GM10847 (cell line): Measurements from ENCODE around the gene NRP1.

Source experiments
- POLR2A ChIP-seq: IDR thresholded peaks from 2 replicates; pipeline ENCODE4 v1.6.1; 2011; ENCODE audit not compliant: insufficient read length; ENCODE audit errors: extremely low read depth

NRP1 gene

DNA sequence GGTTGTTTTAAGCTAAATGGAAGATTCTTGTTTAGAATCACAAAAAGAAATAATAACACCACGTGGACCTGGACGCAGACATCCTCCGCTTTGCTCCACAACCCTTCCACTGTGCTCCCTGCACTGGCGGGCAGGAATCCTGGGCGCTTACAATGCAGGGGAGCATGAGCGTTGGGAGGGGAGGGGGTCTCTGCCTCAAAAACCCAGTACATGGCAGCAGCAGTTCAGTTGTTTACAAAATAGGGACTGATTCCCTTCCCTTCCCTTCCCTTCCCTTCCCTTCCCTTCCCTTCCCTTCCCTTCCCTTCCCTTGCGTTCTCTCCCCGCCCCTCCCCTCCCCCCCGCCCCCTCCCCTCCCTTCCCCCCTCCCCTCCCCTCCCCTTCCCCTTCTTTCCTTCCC, 206.8 kb downstream of the NRP1 start:
- no peak for TF ChIP-seq POLR2A
